ENCODE data around the gene DVL1.

The DVL1 gene

DNA sequence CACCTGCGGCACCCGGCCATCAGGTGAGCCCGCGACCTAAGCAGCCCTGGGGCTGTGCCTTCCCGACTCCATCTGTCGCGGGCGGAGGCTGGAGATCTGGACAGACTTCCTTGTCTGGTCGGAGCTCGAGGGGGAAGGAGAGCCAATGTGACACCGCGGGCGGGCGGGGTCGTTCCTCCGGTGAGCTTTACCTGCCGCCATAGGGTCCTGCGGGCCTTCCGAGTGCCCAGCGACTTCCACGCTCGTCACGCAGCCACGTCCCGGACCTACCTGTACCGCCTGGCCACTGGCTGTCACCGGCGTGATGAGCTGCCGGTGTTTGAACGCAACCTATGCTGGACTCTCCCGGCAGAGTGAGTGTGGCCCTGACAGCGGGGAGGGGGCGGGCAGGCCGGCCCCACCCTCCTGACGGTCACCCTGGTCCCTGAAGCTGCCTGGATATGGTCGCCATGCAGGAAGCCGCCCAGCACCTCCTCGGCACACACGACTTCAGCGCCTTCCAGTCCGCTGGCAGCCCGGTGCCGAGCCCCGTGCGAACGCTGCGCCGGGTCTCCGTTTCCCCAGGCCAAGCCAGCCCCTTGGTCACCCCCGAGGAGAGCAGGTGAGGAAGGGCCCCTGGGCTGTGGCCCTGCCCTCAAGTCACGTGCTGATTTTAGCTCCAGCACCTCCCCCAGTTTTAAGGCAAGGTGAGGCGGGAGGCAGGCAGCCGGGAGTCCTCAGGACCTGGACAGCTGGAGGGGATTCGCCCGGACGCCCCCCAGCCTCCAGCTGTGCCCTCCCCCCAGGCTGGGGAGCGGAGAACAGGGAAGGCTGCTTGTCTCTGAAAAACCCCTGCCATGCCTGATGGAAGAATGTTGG lies 39.7 kb downstream of the DVL1 start:
- no peak for DNase-seq

DNA sequence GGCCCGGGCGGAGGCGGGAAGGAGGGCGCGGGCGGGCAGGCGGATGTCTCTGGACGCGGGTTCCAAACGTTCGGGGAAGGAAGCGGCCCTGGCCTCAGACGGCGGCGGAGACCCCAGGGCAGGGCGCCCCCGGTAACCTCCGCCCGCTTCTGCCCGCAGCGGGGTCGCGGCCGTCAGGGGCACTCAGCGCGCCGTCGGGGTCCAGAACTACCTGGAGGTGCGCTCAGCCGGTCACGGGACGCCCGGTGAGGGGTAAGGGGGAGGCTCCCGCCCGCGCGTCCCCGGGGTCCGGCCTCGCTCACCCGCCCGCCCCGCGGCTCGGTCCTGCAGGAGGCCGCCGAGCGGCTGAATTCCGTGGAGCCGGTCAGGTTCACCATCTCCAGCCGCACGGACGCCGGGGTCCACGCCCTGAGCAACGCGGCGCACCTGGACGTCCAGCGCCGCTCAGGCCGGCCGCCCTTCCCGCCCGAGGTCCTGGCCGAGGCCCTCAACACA lies 40.4 kb downstream of the DVL1 start:
- no peak for DNase-seq

DNA sequence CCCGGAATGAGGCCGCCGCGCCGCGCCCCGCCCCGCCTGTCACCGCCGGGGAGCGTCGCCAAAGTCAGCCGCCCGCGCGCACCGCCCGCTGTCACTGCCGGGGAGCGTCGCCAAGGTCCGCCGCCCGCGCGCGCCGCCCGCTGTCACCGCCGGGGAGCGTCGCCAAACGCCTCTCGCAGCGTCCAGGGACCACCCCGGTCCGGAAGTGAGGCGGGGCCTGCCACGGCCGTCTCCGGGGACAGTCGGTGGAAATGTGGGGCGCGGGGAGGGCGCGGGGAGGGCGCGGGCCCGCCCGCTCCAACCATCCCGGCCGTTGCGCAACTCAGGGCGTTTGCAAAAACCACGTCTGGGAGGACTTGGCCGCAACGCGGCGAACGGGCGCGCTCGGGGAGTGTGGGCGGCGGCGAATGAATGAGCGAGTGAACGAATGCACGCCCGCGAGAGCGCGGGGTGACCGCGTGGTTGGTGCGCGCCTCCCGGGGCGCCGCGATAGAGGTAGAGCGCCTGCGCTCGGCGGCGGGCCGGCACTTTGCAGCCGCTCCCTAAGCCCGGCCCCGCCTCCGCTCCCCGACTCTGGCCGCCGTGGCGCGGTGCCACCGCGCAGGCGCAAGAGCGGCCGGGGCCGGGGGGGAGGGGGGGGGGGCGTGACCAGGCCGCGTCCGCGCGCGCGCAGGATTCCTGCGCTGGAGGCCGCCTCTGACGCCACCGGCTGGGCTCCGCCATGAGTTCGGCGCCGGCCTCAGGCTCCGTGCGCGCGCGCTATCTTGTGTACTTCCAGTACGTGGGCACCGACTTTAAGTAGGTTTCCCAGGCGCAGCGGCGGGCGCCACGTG lies 41.1 kb downstream of the DVL1 start, which contains the start of the genes ACAP3 and PUSL1:
ACAP3 (minus strand) TSS at position 8 of the 833 bp plus-strand sequence. CDS start 115 bp downstream, outside the sequence.
PUSL1 (plus strand) TSS at position 675 of the 833 bp plus-strand sequence; CDS start at position 722, 47 bp downstream.
- peak; percentile 80 to 89 (median 86) for DNase-seq

DNA sequence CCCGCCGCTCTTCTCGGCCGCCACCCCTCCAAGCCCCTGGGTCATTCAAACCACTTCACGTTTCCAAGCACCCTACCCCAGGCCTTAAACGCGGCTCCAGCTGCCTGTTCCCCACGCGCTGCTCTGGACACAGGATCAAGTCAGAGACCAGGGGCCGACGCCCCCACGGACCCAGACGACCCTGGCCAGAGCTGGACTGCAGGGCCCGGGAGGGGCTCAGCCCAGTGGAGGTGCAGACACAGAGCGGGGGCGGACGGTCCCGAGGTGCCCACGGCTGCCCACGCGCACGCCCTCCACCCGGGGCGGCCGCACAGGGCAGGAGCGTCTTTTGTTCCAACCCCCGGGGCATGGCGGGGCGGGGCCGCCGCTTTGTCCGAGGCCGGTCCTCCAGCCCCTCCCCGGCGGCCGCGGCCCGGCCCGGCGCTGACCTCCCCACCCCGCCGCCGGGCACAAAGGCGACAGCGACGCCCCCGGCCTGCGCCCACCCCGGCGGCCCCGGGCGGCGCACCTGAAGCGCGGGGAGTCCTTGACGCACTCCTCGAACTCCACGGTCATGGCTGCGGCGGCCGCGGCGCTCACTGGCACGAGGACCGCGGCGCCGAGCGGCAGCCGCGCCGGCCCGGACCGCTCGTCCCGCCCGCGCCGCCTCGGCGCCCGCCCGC lies 41.8 kb downstream of the DVL1 start:
- no peak for DNase-seq

DNA sequence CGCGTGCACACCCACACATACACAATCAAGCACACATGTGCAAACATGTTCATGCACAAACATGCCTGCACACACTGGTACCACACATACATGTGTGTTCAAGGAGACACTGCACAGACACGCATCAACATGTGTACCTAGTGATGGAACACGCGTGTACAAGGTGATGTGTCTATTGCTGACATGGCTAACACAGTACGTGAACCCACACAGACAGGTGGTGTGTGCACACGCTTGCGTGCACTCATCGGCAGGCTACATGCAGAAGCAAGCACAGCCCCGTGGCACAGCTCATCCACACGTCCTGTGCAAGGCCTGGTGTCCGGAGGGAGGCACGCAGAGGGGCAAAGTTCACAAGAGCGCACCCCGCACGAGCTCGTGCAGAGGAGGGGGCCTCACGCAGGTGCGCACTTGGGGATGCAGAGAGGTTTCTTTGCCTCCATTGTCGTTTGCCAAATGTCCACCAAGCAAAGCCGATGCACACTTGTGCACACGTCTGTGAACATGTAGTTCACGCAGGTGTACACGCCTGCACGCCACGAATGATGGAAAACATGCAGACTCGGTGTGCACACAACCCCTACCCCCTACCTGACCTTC lies 42.5 kb downstream of the DVL1 start:
- DNase-seq: no peak

DNA sequence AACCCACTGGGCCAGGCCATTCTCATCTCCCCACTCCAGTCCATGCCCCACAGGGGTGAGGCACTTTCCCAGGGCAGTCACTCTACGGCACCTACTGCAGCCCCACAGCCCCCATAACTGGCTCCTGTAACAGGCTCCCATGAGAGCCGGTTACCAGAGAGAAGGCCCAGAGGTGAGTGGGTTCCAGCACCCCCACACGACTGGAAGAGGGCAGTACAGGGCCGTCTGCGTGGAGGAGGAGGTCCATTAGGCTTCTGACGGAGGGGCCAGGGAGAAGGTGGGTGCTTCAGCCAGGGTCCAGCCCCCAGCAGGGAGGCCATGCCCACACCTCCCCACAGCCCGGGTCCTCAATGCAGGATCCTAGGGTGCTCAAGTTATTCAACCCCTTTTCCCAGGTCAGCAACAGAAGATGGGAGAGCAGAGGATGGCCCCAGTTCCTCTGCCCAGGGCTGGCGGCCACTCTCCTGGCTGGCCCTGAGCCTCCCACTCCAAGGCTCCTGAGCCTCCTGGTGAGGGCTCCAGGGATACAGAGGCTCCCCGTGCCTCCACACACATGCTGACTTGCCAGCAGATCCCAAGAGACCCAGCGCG lies 43.1 kb downstream of the DVL1 start:
- DNase-seq: no peak

DNA sequence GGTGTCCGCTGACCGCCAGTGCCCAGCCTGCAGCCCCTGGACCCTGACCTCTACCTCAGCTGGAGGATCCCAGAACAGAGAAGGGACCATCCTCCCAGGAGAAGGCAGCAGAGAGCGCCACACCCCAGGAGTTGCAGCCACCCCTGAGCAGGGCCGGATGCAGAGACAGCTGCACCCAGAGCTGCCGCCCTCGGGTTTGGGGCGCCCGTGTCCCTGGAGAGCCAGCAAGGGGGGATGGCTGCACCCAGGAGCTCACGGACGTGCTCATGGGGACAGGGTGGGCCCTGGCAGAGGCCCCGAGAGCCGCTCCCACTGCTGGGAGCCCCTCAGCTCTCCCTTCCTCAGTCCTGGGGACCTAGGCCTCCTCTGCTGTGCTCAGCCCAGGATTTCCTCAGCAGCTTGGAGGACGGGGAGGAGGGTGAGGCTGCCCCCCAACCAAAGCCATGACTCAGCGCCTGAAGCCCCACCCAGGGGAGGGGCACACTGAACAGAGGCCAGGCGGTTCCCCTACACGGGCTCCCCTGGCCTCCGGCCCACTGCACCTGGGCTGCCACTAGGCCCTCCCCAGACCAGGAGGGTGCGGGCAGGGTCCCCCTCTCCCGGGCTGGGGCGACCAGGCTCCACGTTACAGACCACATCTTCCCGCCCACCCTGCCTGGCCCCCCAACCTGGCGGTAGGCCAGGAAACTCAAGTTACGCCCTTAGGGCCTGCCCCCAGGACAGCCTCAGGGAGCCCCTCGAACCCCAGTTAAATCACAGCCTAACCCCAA lies 43.7 kb downstream of the DVL1 start:
- peak in 2 of 4 experiments; percentile 54 to 76 for DNase-seq

DNA sequence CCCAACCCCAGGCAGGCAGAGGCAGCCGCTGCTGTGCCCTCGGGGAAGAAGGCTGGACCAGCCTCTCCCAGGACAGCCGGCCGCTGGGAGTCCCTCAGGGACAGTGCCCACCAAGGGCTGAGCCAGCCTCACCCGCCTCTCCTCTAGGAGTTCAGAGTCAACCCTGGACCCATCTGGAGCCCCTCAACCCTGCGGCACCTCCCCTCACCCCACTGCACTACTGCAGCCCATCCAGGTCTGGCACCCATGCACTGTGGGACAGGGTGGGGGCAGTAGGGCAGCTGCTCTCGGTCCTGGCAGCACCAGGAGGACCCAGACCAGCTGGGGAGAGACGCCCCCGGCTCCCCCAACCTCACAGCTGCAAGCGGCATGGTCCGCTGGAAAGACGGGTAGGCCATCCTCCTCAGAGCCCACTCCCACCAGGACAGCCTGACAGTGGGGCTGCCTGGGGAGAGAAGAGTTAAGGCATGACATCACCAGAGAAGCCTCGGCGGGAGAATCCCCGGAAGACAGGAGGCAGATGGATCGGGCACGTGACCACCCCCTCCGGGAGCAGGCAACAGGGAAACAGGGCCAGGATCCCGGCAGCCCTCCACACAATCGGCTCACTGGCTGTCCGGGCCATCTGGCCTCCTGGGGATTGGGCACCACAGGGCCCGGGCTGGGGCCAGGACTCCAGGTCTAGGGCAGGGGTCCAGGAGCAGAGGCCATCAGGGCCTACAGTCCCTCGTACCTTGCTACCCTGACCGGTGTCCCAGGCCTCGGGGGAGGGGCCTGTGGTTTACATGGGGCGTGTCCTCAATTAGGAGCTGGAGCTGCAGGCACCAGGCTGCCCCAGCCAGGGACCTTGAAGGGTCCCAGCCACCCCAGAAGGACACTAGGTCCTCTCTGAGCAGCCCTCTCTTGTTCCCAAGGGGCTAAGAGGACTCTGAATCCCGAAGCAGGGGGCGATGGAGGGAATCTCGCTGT lies 44.6 kb downstream of the DVL1 start:
- DNase-seq: no peak

DNA sequence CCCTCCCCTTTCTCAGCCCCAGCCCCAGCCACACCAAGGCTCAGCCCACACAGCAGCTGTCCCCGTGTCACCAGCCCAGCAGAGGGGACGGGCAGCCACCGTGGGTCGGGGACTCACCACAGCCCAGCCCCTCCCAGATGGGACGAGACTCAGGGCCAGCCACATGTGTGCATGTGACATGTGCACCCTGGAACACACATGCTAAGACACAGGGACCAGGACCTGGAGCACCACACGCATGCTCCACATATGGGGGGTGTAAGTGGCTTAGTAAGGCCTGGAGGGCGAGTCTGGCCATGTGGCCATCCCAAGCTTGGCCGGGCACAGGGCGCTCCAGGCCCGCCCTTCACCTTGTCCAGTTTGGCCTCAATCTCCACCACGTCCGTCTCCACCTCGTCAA lies 45.5 kb downstream of the DVL1 start:
- DNase-seq: no peak

DNA sequence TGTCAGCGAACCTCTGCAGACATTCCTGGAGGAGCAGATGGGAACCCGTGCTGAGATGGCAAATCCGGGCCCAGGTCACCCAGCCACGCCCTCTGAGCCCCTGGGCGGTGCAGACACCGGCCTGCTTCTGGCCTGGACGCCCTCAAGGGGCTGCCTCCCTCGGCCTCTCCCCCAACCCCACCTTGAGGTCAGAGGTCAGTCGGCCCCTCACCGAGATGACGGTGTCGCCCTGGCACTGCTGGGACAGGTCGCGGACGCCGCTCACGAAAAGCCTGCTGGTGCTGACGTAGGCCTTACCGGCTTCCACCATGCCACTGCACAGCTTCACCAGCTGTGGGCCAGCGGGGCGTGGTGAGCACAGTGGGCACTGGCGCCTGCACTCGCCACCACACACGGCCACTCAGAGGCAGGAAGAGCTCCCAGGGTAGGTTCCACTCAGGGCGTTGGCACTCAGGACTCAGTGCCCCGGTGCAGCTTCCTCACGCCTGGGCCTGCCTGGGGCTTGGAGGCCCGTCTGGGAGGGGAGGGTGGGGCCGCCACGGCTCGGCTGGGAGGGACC lies 46.2 kb downstream of the DVL1 start:
- DNase-seq: no peak

DNA sequence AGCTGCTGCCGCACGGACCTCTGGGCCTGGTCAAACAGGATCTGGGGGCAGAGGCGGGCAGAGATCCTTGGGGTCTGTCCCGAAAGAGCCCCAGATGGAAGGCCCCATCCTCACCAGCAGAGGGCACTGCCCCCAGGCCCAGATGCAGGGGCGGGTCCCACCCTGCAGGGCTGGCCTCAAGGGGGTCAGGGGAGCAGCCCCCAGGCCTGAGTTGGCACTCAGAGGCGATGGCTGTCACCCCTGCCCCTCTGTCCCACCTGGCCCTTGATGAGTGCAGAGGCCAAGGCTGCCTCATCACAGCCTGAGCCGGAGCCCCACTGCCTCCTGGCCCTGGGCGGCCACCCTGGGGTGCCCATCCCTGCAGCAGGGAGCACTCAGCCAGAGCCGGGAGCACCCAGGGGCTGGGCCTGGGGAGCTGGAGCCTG lies 47.2 kb downstream of the DVL1 start:
- DNase-seq: no peak

DNA sequence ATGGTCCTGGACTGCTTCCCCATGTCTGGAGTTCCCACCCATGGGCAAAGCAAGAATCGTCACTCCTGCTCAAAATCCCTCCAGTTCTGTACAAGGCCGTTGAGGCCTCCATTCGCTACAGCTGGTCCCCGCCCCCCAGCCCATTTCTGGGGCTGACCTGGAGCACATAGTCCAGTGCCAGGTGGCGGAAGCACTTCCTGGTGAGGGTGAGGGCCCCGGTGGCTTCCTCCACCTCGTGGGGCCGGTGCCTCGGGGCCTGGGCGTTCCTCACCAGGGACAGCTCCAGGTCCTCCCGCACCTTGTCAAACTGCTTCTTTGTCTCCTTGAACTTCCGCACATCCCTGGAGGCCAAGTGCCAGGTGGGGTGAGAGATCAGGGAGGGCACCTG lies 48.9 kb downstream of the DVL1 start:
- no peak for DNase-seq

DNA sequence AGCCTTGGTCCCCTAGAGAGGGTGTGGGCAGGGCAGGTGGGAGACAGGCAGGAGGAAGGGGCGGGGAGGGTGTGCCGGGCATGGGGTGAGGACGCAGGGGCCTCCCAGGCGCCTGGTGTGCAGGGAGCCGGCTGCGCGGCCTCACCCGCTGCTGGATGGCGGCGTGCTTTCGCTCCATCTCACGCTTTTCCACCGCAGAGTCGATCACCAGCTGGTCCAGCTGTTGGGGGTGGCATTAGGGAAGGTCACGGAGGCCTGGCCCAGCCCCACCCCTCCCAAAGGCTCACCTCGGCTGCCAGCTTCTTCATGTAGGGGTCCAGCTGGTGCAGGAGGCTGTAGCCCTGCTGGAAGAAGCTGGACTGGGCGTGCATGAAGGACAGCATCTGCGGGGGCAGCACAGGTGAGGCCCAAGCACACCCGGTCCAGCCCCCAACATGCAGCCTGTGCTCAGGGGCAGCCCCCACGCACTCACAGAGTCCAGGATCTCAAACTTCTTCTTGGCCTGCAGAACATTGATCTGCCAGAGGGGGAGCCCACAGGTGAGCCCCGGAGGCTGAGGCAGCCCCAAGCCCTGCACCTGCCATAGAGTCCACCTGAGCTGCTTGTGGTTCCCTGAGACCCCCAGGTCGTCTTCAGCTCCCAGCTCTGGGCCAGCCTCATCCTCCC lies 49.4 kb downstream of the DVL1 start:
- DNase-seq: no peak

DNA sequence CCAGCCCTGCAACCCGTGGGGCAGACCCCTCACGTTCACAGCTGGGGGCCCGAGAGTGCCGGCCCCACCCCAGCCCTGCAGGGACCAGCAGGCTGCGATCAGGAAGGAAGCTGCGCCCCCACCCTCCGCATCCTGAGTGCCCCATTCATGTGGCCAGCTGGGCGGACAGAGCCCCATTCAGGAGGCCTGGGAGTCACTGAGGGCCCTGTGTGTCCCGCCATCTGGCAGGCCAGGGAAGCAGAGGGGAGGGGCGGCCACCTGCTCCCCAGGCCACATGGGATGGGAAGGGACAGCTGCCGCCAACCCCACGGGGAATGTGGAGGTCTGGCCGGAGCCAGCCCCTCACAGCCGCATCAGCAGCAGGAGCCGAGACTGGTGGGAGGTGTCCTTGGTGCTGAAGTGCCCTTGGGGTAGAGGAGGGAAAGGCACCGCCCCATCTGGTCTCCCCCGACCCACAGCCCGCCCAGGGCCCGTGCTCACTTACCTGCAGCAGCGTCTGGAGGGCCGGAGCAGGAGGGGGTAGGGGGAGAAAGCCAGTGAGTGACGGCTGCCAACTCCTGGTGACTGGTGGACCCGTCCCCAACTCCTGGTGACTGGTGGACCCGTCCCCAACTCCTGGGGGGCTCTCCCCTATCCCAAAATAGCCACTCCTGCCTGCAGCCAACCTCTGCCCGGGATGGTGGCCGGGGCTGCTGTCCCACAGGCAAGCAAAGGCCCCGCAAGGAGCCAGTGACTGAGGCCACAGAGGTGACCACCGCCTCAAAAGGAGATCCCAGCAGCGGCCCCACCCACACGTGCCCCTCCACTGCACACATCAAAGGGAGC lies 50.1 kb downstream of the DVL1 start:
- DNase-seq: no peak

DNA sequence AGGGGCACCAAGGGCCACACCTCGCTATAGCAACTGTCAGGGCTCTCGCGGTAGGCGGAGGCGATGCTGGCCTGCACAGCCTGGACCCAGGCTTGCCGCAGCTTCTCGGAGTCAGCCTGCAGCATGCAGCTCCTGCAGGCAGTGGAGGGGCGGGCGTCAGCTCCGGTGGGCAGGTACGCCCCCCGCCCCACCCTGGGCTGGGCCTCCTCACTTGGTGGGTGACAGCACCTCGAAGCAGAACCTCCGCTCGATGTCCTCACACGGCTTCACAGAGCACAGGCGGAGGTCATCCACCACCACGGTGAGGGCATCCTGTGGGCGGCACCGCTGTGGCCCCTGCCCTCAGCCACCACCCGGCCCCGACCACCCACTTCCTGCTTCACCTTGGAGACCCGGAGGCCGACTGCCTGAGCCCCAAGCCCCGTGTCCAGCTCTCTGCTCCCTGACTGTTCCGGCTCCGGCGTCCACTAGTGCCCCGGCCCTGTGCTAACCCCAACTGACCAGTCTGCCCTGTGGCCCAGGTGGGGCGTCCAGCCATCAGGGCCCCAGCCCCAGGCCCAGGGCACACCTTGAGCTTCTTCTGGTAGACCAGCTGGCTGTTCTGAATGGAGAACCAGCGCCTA lies 51.3 kb downstream of the DVL1 start:
- DNase-seq: no peak

DNA sequence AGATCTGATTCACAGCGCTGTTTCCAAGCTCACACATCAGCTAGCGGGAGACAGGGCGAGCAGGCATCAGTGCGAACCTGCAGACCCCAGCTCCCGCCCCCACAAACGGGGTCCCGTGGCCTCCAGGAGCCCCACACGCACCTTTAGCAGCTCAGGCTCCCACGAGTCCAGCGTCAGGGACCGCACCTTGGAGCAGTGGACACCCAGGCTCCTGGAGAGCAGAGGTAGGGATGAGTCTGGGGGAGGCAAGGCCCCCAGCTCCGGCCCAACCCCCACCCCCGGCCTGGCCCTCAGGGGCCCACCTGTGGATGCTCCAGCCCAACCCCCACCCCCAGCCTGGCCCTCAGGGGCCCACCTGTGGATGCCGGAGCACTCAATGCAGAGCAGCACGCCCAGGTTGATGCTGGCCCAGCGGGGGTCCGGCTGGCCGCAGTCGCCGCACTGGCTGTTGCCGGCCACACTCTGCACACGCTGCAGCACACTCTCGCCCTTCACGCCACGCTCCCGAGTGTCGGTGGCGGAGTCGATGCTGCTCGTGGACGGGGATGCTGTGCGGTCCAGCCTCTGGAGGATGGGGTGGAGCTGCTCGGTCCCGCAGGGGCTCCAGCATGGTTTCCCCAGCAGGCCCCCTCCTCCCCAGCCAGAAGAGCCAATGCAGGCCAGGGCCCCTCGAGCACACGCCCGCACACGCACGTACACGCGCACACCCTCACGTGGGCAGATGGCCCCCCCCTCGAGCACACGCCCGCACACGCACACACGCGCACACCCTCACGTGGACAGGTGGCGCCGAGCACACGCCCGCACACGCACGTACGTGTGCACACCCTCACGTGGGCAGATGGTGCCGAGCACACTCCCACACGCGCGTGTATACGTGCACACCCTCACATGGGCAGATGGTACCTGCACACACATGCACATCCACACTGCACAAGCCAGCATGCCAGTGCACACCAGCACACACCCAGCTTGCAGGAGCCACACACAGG lies 52.9 kb downstream of the DVL1 start:
- DNase-seq: no peak

All from activated naive CD4-positive, alpha-beta T cell (primary cell).